WTC11 (cell line): Measurements from ENCODE around the gene BAIAP2. TPM values are rescaled to one million over a fixed set of nuclear protein-coding genes. Genes with fewer than 3 reads are reported as not detected.

ENCODE experiments used
- ATAC-seq: fragments of 200-7000 bp; cut with Tn5 transposase; 2 replicates; pipeline ENCODE4 v1.10.0; 2021; ENCODE audit warnings: mild to moderate bottlenecking, moderate library complexity
- CTCF ChIA-PET: fragments of 300-600 bp; sonication (Branson Sonifier 250); formaldehyde crosslinking; loops from one replicate; lab custom pipeline; 2021; ENCODE audit warnings: antibody characterized with exemption; lab: Charles Lee
- POLR2A ChIA-PET: fragments of 350-600 bp; sonication (Branson Sonifier 250); formaldehyde crosslinking; loops from one replicate; lab custom pipeline; 2021; ENCODE audit warnings: antibody characterized with exemption; lab: Charles Lee
- DNase-seq: peaks from one replicate; pipeline ENCODE4 v3.0.0; 2021; ENCODE audit warnings: low spot score
- H3K27ac Mint-ChIP-seq: 2 replicates; pipeline ENCODE4 v1.8.0; 2021; ENCODE audit warnings: mixed read lengths
- H3K27me3 Mint-ChIP-seq: 2 replicates; pipeline ENCODE4 v1.8.0; 2021; ENCODE audit warnings: low read depth, mild to moderate bottlenecking, moderate library complexity, mixed read lengths
- H3K36me3 Mint-ChIP-seq: 2 replicates; pipeline ENCODE4 v1.8.0; 2021; ENCODE audit warnings: mixed read lengths
- H3K4me1 Mint-ChIP-seq: 2 replicates; pipeline ENCODE4 v1.8.0; 2022; ENCODE audit warnings: mixed read lengths
- H3K4me3 Mint-ChIP-seq: 2 replicates; pipeline ENCODE4 v1.8.0; 2021; ENCODE audit warnings: mild to moderate bottlenecking, moderate library complexity, mixed read lengths
- H3K9me3 Mint-ChIP-seq: 2 replicates; pipeline ENCODE4 v1.8.0; 2021; ENCODE audit warnings: mixed read lengths
- ATF1 ChIP-seq: sonication (generic); formaldehyde crosslinking; IDR thresholded peaks from 2 replicates; pipeline ENCODE4 v1.8.1; 2023; ENCODE audit warnings: mild to moderate bottlenecking, moderate library complexity, missing genetic modification reagents
- CREB1 ChIP-seq: sonication (generic); formaldehyde crosslinking; IDR thresholded peaks from 2 replicates; pipeline ENCODE4 v1.8.0; 2023; ENCODE audit warnings: mild to moderate bottlenecking, missing genetic modification reagents
- FOXJ3 ChIP-seq: sonication (generic); formaldehyde crosslinking; IDR thresholded peaks from 2 replicates; pipeline ENCODE4 v1.9.0; 2021; ENCODE audit warnings: missing genetic modification reagents, mild to moderate bottlenecking, borderline replicate concordance
- NR1H2 ChIP-seq: sonication (generic); formaldehyde crosslinking; IDR thresholded peaks from 2 replicates; pipeline ENCODE4 v1.9.0; 2021; ENCODE audit warnings: mild to moderate bottlenecking, moderate library complexity, missing genetic modification reagents
- PRRX2 ChIP-seq: fragments of 250-450 bp; sonication (Bioruptor Pico); IDR thresholded peaks from 2 replicates; pipeline ENCODE4 v1.8.0; 2021; ENCODE audit warnings: mild to moderate bottlenecking
- RELA ChIP-seq: sonication (generic); formaldehyde crosslinking; IDR thresholded peaks from 2 replicates; pipeline ENCODE4 v1.8.1; 2022; ENCODE audit warnings: missing genetic modification reagents, mild to moderate bottlenecking, borderline replicate concordance
- TEAD4 ChIP-seq: sonication (generic); formaldehyde crosslinking; IDR thresholded peaks from 2 replicates; pipeline ENCODE4 v1.8.0; 2022; ENCODE audit warnings: mild to moderate bottlenecking, missing genetic modification reagents
- total RNA-seq: library from RNA; stranded (reverse); gene quantifications from 3 replicates; pipeline ENCODE4 v1.2.3, GENCODE V29; 2021
- TF ChIP-seq, protein P1 (sequence below): sonication (generic); formaldehyde crosslinking; IDR thresholded peaks from 2 replicates; pipeline ENCODE4 v1.8.1; 2022; ENCODE audit warnings: mild to moderate bottlenecking, moderate library complexity, missing genetic modification reagents
- TF ChIP-seq, protein P2 (sequence below): sonication (generic); formaldehyde crosslinking; IDR thresholded peaks from 2 replicates; pipeline ENCODE4 v1.8.0; 2022; ENCODE audit warnings: mild to moderate bottlenecking, missing genetic modification reagents
- TF ChIP-seq, protein P3 (sequence below): sonication (generic); formaldehyde crosslinking; IDR thresholded peaks from 2 replicates; pipeline ENCODE4 v1.8.0; 2023; ENCODE audit warnings: missing genetic modification reagents, mild to moderate bottlenecking, borderline replicate concordance
- TF ChIP-seq, protein P4 (sequence below): sonication (generic); formaldehyde crosslinking; IDR thresholded peaks from 2 replicates; pipeline ENCODE4 v1.8.1; 2023; ENCODE audit warnings: mild to moderate bottlenecking, missing genetic modification reagents, moderate library complexity
- TF ChIP-seq, protein P5 (sequence below): sonication (generic); formaldehyde crosslinking; conservative IDR thresholded peaks from 2 replicates; pipeline ENCODE4 v1.8.1; 2023; ENCODE audit warnings: mild to moderate bottlenecking, low read depth, missing genetic modification reagents, moderate library complexity

BAIAP2 gene
- total RNA-seq, 1 experiment from 2014 or later: 20.7 TPM

DNA sequence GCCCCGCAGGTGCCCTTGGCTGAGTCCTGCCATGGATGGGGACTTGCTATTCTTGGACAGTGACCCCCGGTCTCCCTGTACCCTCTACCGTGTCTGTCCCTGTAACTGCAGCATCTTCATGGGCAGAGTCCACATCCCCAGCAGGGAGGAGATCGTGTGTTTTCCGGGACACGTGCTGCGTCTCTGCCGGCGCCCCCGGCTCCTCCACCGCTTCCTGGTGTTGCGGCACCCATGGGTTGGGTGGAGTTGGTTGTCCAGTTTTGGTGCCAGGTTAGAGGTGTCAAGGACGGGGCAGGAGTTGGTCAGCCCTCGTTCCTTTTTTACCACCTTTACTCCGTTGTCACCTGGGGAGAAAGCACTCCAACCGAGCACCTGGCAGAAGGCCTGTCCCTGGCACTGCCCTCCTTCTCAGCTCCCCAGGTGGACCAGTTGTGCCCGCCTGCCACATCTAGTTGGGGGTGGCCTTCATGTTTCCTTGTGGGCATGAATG, 20.0 kb downstream of the BAIAP2 start:
- Mint-ChIP-seq H3K27ac (no peak overlapping the region), H3K9me3 (no peaks in the 10 kb centered on the region), H3K27me3 (no peaks in the 10 kb centered on the region), H3K4me1 (0 out of 2 replicates have a peak, but pooled peaks cover 3% of the 10 kb centered on the region), H3K36me3 (no peaks in the 10 kb centered on the region), H3K4me3 (no peak overlapping the region)
- ChIA-PET POLR2A (no interaction called here), CTCF (interaction anchor here (1.0 kb wide), 1 partner anchor 47 kb away, joined by 4 read pairs; no protein-coding TSS in a partner anchor)
- TF ChIP-seq RELA (CRISPR knock-in tag) (no peak), TEAD4 (CRISPR knock-in tag) (no peak), PRRX2 (CRISPR knock-in tag) (no peak), ATF1 (CRISPR knock-in tag) (no peak)
- TF ChIP-seq, protein P1, sequence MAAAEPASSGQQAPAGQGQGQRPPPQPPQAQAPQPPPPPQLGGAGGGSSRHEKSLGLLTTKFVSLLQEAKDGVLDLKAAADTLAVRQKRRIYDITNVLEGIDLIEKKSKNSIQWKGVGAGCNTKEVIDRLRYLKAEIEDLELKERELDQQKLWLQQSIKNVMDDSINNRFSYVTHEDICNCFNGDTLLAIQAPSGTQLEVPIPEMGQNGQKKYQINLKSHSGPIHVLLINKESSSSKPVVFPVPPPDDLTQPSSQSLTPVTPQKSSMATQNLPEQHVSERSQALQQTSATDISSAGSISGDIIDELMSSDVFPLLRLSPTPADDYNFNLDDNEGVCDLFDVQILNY (CRISPR knock-in tag): no peak
- ATAC-seq (no peak), DNase-seq (no peak)

DNA sequence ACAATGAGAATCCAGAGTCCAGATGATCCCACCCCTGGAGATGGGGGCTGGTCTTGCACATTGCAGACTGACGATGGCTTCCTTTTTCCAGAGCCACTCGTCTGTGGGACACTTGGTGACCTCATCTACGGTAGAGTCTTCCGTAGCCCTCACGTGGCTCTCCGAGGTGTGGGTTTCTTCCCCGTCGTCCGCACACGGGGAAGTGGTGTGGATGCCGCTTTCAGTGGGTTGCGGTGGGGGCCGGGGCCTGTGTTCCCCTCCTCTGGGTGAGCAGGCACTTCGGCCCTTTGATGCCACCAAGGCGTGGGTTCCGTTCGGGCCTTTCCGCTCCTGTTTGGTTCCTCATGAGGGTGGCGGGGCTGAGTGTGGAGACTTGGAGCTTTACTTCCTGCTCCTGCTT, 21.4 kb downstream of the BAIAP2 start:
- no peak for DNase-seq
- H3K9me3 Mint-ChIP-seq: no peaks in the 10 kb centered on the region
- H3K27me3 Mint-ChIP-seq: no peaks in the 10 kb centered on the region
- ChIA-PET POLR2A (no interaction called here), CTCF (interaction anchor here (1.1 to 1.7 kb wide), 3 partner anchors 15 to 41 kb away, joined by 3 to 6 read pairs (median 5); no protein-coding TSS in a partner anchor)
- peak overlapping the region; percentile 70; the same call in 1 of the 2 replicates for H3K27ac Mint-ChIP-seq
- H3K36me3 Mint-ChIP-seq: no peaks in the 10 kb centered on the region
- 0 out of 2 replicates have a peak, but pooled peaks cover 3% of the 10 kb centered on the region for H3K4me1 Mint-ChIP-seq
- TF ChIP-seq CREB1 (CRISPR knock-in tag) (no peak), PRRX2 (CRISPR knock-in tag) (no peak), NR1H2 (CRISPR knock-in tag) (no peak), FOXJ3 (CRISPR knock-in tag) (no peak)
- TF ChIP-seq, protein P2, sequence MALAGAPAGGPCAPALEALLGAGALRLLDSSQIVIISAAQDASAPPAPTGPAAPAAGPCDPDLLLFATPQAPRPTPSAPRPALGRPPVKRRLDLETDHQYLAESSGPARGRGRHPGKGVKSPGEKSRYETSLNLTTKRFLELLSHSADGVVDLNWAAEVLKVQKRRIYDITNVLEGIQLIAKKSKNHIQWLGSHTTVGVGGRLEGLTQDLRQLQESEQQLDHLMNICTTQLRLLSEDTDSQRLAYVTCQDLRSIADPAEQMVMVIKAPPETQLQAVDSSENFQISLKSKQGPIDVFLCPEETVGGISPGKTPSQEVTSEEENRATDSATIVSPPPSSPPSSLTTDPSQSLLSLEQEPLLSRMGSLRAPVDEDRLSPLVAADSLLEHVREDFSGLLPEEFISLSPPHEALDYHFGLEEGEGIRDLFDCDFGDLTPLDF (CRISPR knock-in tag): no peak
- TF ChIP-seq, protein P3, sequence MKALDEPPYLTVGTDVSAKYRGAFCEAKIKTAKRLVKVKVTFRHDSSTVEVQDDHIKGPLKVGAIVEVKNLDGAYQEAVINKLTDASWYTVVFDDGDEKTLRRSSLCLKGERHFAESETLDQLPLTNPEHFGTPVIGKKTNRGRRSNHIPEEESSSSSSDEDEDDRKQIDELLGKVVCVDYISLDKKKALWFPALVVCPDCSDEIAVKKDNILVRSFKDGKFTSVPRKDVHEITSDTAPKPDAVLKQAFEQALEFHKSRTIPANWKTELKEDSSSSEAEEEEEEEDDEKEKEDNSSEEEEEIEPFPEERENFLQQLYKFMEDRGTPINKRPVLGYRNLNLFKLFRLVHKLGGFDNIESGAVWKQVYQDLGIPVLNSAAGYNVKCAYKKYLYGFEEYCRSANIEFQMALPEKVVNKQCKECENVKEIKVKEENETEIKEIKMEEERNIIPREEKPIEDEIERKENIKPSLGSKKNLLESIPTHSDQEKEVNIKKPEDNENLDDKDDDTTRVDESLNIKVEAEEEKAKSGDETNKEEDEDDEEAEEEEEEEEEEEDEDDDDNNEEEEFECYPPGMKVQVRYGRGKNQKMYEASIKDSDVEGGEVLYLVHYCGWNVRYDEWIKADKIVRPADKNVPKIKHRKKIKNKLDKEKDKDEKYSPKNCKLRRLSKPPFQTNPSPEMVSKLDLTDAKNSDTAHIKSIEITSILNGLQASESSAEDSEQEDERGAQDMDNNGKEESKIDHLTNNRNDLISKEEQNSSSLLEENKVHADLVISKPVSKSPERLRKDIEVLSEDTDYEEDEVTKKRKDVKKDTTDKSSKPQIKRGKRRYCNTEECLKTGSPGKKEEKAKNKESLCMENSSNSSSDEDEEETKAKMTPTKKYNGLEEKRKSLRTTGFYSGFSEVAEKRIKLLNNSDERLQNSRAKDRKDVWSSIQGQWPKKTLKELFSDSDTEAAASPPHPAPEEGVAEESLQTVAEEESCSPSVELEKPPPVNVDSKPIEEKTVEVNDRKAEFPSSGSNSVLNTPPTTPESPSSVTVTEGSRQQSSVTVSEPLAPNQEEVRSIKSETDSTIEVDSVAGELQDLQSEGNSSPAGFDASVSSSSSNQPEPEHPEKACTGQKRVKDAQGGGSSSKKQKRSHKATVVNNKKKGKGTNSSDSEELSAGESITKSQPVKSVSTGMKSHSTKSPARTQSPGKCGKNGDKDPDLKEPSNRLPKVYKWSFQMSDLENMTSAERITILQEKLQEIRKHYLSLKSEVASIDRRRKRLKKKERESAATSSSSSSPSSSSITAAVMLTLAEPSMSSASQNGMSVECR (CRISPR knock-in tag): no peak
- TF ChIP-seq, protein P4, sequence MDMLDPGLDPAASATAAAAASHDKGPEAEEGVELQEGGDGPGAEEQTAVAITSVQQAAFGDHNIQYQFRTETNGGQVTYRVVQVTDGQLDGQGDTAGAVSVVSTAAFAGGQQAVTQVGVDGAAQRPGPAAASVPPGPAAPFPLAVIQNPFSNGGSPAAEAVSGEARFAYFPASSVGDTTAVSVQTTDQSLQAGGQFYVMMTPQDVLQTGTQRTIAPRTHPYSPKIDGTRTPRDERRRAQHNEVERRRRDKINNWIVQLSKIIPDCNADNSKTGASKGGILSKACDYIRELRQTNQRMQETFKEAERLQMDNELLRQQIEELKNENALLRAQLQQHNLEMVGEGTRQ: no peak
- TF ChIP-seq, protein P5, sequence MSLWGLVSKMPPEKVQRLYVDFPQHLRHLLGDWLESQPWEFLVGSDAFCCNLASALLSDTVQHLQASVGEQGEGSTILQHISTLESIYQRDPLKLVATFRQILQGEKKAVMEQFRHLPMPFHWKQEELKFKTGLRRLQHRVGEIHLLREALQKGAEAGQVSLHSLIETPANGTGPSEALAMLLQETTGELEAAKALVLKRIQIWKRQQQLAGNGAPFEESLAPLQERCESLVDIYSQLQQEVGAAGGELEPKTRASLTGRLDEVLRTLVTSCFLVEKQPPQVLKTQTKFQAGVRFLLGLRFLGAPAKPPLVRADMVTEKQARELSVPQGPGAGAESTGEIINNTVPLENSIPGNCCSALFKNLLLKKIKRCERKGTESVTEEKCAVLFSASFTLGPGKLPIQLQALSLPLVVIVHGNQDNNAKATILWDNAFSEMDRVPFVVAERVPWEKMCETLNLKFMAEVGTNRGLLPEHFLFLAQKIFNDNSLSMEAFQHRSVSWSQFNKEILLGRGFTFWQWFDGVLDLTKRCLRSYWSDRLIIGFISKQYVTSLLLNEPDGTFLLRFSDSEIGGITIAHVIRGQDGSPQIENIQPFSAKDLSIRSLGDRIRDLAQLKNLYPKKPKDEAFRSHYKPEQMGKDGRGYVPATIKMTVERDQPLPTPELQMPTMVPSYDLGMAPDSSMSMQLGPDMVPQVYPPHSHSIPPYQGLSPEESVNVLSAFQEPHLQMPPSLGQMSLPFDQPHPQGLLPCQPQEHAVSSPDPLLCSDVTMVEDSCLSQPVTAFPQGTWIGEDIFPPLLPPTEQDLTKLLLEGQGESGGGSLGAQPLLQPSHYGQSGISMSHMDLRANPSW (CRISPR knock-in tag): no peak
- no peak for ATAC-seq
- no peak overlapping the region for H3K4me3 Mint-ChIP-seq
